ENCODE results near the gene MYO5B.

MYO5B gene

GRCh38 chr18:50006470-50007046 is 188.4 kb downstream of the MYO5B start:
- DNase-seq, result no peak

- no peak for DNase-seq
Observed at GRCh38 chr18:50004013-50004412, 190.9 kb downstream of the MYO5B start.

- DNase-seq, result no peak
Observed at GRCh38 chr18:50002781-50003180, 192.2 kb downstream of the MYO5B start.

GRCh38 chr18:50000227-50000626 is 194.7 kb downstream of the MYO5B start:
- DNase-seq, result no peak

GRCh38 chr18:49999128-49999527 is 195.8 kb downstream of the MYO5B start:
- no peak for DNase-seq

GRCh38 chr18:49997558-49997957 is 197.4 kb downstream of the MYO5B start:
- no peak for DNase-seq

- no peak for DNase-seq
Observed at GRCh38 chr18:49994410-49994809, 200.5 kb downstream of the MYO5B start.

- DNase-seq, result no peak
Observed at GRCh38 chr18:49993299-49993698, 201.6 kb downstream of the MYO5B start.

GRCh38 chr18:49988733-49989132 is 206.2 kb downstream of the MYO5B start:
- no peak for DNase-seq

- DNase-seq, result no peak
Observed at GRCh38 chr18:49988101-49988500, 206.8 kb downstream of the MYO5B start.

GRCh38 chr18:49985236-49985635 is 209.7 kb downstream of the MYO5B start:
- DNase-seq, result no peak

- DNase-seq, result no peak
Observed at GRCh38 chr18:49980896-49981295, 214.1 kb downstream of the MYO5B start.

GRCh38 chr18:49976795-49977560 is 218.0 kb downstream of the MYO5B start:
- peak; percentile 90 for DNase-seq

- DNase-seq, result no peak
Observed at GRCh38 chr18:49976001-49976400, 218.9 kb downstream of the MYO5B start.

GRCh38 chr18:49974079-49974478 is 220.9 kb downstream of the MYO5B start:
- DNase-seq, result no peak

GRCh38 chr18:49973592-49973991 is 221.4 kb downstream of the MYO5B start:
- DNase-seq, result no peak

- DNase-seq, result no peak
Observed at GRCh38 chr18:49972535-49972934, 222.4 kb downstream of the MYO5B start.

- DNase-seq, result no peak
Observed at GRCh38 chr18:49971462-49971861, 223.5 kb downstream of the MYO5B start.

GRCh38 chr18:49970319-49970718 is 224.6 kb downstream of the MYO5B start:
- DNase-seq, result no peak

GRCh38 chr18:49968644-49969309 is 226.2 kb downstream of the MYO5B start:
- DNase-seq, result no peak

GRCh38 chr18:49967636-49968313 is 227.2 kb downstream of the MYO5B start:
- no peak for DNase-seq

- no peak for DNase-seq
Observed at GRCh38 chr18:49967171-49967570, 227.8 kb downstream of the MYO5B start.

- no peak for DNase-seq
Observed at GRCh38 chr18:49966090-49966489, 228.9 kb downstream of the MYO5B start.

GRCh38 chr18:49963217-49963616 is 231.7 kb downstream of the MYO5B start:
- DNase-seq, result no peak

All from NCI-H1105 treated with DMSO at 0.1 percent for 48 hours (cell line).